ENCODE measurements around the gene TXK.

TXK gene

DNA sequence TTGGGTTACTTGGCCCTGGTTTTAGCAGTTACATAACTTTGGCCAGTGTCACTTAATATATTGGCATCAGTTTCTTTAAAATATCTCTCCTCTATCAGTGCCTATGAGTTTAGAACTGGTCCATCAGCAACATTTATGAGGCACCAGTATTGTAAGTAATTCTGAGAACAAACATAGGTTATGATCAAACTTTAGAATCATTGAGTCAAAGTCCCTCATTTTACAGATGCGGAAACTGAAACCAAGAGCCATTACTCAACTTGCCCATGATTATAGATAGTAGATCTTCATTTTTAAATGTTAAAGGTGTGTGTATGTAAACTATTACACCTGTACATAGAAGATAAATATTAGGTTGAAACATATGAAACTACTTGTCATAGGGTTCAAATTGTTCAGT, 113.0 kb downstream of the TXK start:
- DNase-seq, result no peak

GRCh38 chr4:48018112-48018511, 115.9 kb downstream of the TXK start:
- DNase-seq, result no peak

DNA sequence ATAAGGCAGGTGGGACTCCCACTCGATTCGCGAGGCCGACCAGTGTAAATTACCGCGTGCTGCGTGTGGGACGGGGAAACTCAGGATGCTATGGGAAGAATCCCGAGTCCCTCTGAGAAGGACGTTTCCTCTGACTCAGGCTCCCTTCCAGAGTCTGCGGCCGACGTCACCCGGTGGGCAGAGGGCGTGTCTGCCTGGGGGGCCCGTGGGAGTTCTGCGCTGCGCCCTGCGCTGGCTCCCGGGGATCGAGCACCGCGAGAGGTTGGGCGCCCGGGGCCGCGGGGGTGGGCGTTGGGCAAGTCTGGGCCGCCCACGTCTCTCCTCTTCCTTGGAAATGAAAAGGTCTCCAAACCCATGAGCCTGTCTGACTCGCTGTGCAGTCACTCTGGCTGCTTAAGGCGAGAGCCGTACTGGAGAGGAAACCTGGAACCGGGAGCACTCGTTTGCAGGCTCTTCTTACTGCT, 116.9 kb downstream of the TXK start:
- DNase-seq, result peak in 9 of 58 donors; percentile 3 to 51 (median 7)

Measured in anterior cingulate cortex (tissue), 58 donors.